HEK293 (cell line): ENCODE results near the gene ZNF521.

ENCODE experiments used
- CTCF ChIA-PET: fragments of 350-600 bp; formaldehyde crosslinking; extraction: SDS; loops from one replicate; lab custom pipeline; 2021; ENCODE audit warnings: antibody characterized with exemption; lab: Yijun Ruan, JAX
- POLR2A ChIA-PET: fragments of 300-600 bp; formaldehyde crosslinking; extraction: SDS; loops from one replicate; lab custom pipeline; 2020; ENCODE audit warnings: antibody characterized with exemption, inconsistent platforms; lab: Yijun Ruan, JAX
- H3K27ac ChIP-seq: fragments of 200-500 bp; sonication (Bioruptor generic); 2 replicates; pipeline ENCODE4 v1.5.1; 2014; ENCODE audit warnings: low read depth, low read length, control low read depth, inconsistent platforms; ENCODE audit errors: extremely low read depth
- H3K36me3 ChIP-seq, 2 experiments: fragments of 200-500 bp in 1 of 2; sonication (Bioruptor generic) in 1 of 2; 1 replicate in 1 of 2; 2 replicates in 1 of 2; pipeline ENCODE4 v1.5.1; 2014 to 2017; ENCODE audit warnings: inconsistent platforms in 2 of 2, low read length in 2 of 2; ENCODE audit not compliant: control insufficient read depth in 2 of 2, insufficient read depth in 1 of 2
- H3K4me1 ChIP-seq: fragments of 200-500 bp; sonication (Bioruptor generic); 2 replicates; pipeline ENCODE4 v1.5.1; 2014; ENCODE audit warnings: mild to moderate bottlenecking, low read length, inconsistent platforms; ENCODE audit not compliant: control insufficient read depth, insufficient read depth
- H3K4me3 ChIP-seq: 2 replicates; pipeline ENCODE4 v1.5.1; 2011; ENCODE audit warnings: low read depth, mild to moderate bottlenecking, control low read depth, low read length, moderate library complexity
- H3K9me3 ChIP-seq: fragments of 200-500 bp; sonication (Bioruptor generic); 2 replicates; pipeline ENCODE4 v1.5.1; 2014; ENCODE audit warnings: low read depth, low read length, inconsistent platforms; ENCODE audit not compliant: control insufficient read depth, insufficient read depth
- CTCF ChIP-seq: fragments of 450-650 bp; formaldehyde crosslinking; IDR thresholded peaks from 2 replicates; pipeline ENCODE4 v1.5.1; 2016; ENCODE audit warnings: missing biosample characterization, missing genetic modification characterization
- EGR2 ChIP-seq: fragments of 450-650 bp; formaldehyde crosslinking; IDR thresholded peaks from 2 replicates; pipeline ENCODE4 v1.5.1; 2016; ENCODE audit warnings: low read depth, missing biosample characterization, missing genetic modification characterization
- INSM2 ChIP-seq: fragments of 450-650 bp; formaldehyde crosslinking; IDR thresholded peaks from 2 replicates; pipeline ENCODE4 v1.5.1; 2016; ENCODE audit warnings: missing biosample characterization, missing genetic modification characterization
- KLF16 ChIP-seq: fragments of 450-650 bp; formaldehyde crosslinking; IDR thresholded peaks from 2 replicates; pipeline ENCODE4 v1.5.1; 2017; ENCODE audit warnings: missing biosample characterization, missing genetic modification characterization
- KLF8 ChIP-seq: fragments of 450-650 bp; formaldehyde crosslinking; IDR thresholded peaks from 2 replicates; pipeline ENCODE4 v1.5.1; 2016; ENCODE audit warnings: missing biosample characterization, missing genetic modification characterization
- OVOL3 ChIP-seq: fragments of 450-650 bp; formaldehyde crosslinking; IDR thresholded peaks from 2 replicates; pipeline ENCODE4 v1.5.1; 2016; ENCODE audit warnings: missing biosample characterization, missing genetic modification characterization
- SP7 ChIP-seq: fragments of 450-650 bp; formaldehyde crosslinking; IDR thresholded peaks from 2 replicates; pipeline ENCODE4 v1.5.1; 2016; ENCODE audit warnings: missing biosample characterization, missing genetic modification characterization
- ZBTB21 ChIP-seq: fragments of 450-650 bp; formaldehyde crosslinking; IDR thresholded peaks from 2 replicates; pipeline ENCODE4 v1.5.1; 2017; ENCODE audit warnings: missing biosample characterization, missing genetic modification characterization
- ZBTB7A ChIP-seq: fragments of 450-650 bp; formaldehyde crosslinking; IDR thresholded peaks from 2 replicates; pipeline ENCODE4 v1.5.1; 2016; ENCODE audit warnings: low read depth, missing biosample characterization, missing genetic modification characterization
- ZFP37 ChIP-seq: fragments of 450-650 bp; formaldehyde crosslinking; IDR thresholded peaks from 2 replicates; pipeline ENCODE4 v1.5.1; 2016; ENCODE audit warnings: missing biosample characterization, missing genetic modification characterization
- ZFP41 ChIP-seq: fragments of 450-650 bp; formaldehyde crosslinking; IDR thresholded peaks from 2 replicates; pipeline ENCODE4 v1.5.1; 2016; ENCODE audit warnings: missing biosample characterization, missing genetic modification characterization, borderline replicate concordance
- ZNF23 ChIP-seq: fragments of 450-650 bp; formaldehyde crosslinking; IDR thresholded peaks from 2 replicates; pipeline ENCODE4 v1.5.1; 2016; ENCODE audit warnings: missing biosample characterization, missing genetic modification characterization, borderline replicate concordance
- ZNF24 ChIP-seq: fragments of 450-650 bp; formaldehyde crosslinking; IDR thresholded peaks from 2 replicates; pipeline ENCODE4 v1.5.1; 2016; ENCODE audit warnings: missing biosample characterization, missing genetic modification characterization
- ZNF280D ChIP-seq: fragments of 450-650 bp; formaldehyde crosslinking; IDR thresholded peaks from 2 replicates; pipeline ENCODE4 v1.5.1; 2016; ENCODE audit warnings: missing biosample characterization, missing genetic modification characterization
- ZNF473 ChIP-seq: fragments of 450-650 bp; formaldehyde crosslinking; IDR thresholded peaks from 2 replicates; pipeline ENCODE4 v1.5.1; 2017; ENCODE audit warnings: missing biosample characterization, missing genetic modification characterization
- ZNF510 ChIP-seq: fragments of 450-650 bp; formaldehyde crosslinking; IDR thresholded peaks from 2 replicates; pipeline ENCODE4 v1.5.1; 2018; ENCODE audit warnings: mild to moderate bottlenecking, missing genetic modification characterization, missing biosample characterization; ENCODE audit not compliant: insufficient replicate concordance
- ZNF549 ChIP-seq: fragments of 450-650 bp; IDR thresholded peaks from 2 replicates; pipeline ENCODE4 v1.5.1; 2018; ENCODE audit warnings: missing biosample characterization, missing genetic modification characterization, mild to moderate bottlenecking, inconsistent platforms, moderate library complexity
- ZNF558 ChIP-seq: fragments of 450-650 bp; formaldehyde crosslinking; IDR thresholded peaks from 2 replicates; pipeline ENCODE4 v1.5.1; 2016; ENCODE audit warnings: missing biosample characterization, missing genetic modification characterization
- ZNF621 ChIP-seq: fragments of 450-650 bp; formaldehyde crosslinking; IDR thresholded peaks from 2 replicates; pipeline ENCODE4 v1.5.1; 2017; ENCODE audit warnings: missing biosample characterization, missing genetic modification characterization
- ZNF645 ChIP-seq: fragments of 450-650 bp; formaldehyde crosslinking; IDR thresholded peaks from 2 replicates; pipeline ENCODE4; 2016; ENCODE audit warnings: missing biosample characterization, missing genetic modification characterization
- ZNF660 ChIP-seq: fragments of 450-650 bp; IDR thresholded peaks from 2 replicates; pipeline ENCODE4 v1.5.1; 2018; ENCODE audit warnings: missing biosample characterization, mild to moderate bottlenecking, missing genetic modification characterization
- ZNF777 ChIP-seq: fragments of 450-650 bp; formaldehyde crosslinking; IDR thresholded peaks from 2 replicates; pipeline ENCODE4 v1.5.1; 2017; ENCODE audit warnings: missing biosample characterization, missing genetic modification characterization, borderline replicate concordance
- ZNF837 ChIP-seq: fragments of 450-650 bp; formaldehyde crosslinking; IDR thresholded peaks from 2 replicates; pipeline ENCODE4 v1.5.1; 2016; ENCODE audit warnings: missing biosample characterization, missing genetic modification characterization
- ZSCAN16 ChIP-seq: fragments of 450-650 bp; formaldehyde crosslinking; IDR thresholded peaks from 2 replicates; pipeline ENCODE4 v1.5.1; 2016; ENCODE audit warnings: missing biosample characterization, missing genetic modification characterization
- ZSCAN18 ChIP-seq: fragments of 450-650 bp; formaldehyde crosslinking; IDR thresholded peaks from 2 replicates; pipeline ENCODE4 v1.5.1; 2016; ENCODE audit warnings: missing biosample characterization, missing genetic modification characterization

ZNF521 gene

GRCh38 chr18:25251068-25251467 lies 100.9 kb downstream of the ZNF521 start:
- no peaks in the 10 kb centered on the region for H3K4me1 ChIP-seq
- H3K27ac ChIP-seq, result no peak overlapping the region
- H3K4me3 ChIP-seq, result no peak overlapping the region

GRCh38 chr18:25250474-25250851 lies 101.5 kb downstream of the ZNF521 start:
- ChIA-PET CTCF (no interaction called here), POLR2A (no interaction called here)
- no peak overlapping the region for H3K4me3 ChIP-seq
- no peaks in the 10 kb centered on the region for H3K36me3 ChIP-seq
- H3K9me3 ChIP-seq, result no peaks in the 10 kb centered on the region
- no peaks in the 10 kb centered on the region for H3K4me1 ChIP-seq
- no peak overlapping the region for H3K27ac ChIP-seq
- TF ChIP-seq ZBTB21 (tag by site-specific recombination) (no peak), SP7 (tag by site-specific recombination) (no peak), INSM2 (no peak), ZBTB7A (no peak), CTCF (tag by site-specific recombination) (no peak), ZSCAN16 (tag by site-specific recombination) (no peak), ZNF621 (tag by site-specific recombination) (no peak), KLF16 (no peak), ZNF660 (tag by site-specific recombination) (no peak), ZFP37 (tag by site-specific recombination) (no peak), ZNF645 (no peak)

More at GRCh38 chr18:25251068-25251467, 100.9 kb downstream of the ZNF521 start:
- CTCF ChIA-PET, result interaction anchor here (1.0 kb wide), 1 partner anchor 12 kb away, joined by 3 read pairs; no protein-coding TSS in a partner anchor
- TF ChIP-seq ZNF24 (tag by site-specific recombination) (no peak), ZNF558 (tag by site-specific recombination) (no peak), ZNF837 (tag by site-specific recombination) (no peak), ZNF23 (tag by site-specific recombination) (no peak), INSM2 (no peak), ZNF777 (tag by site-specific recombination) (no peak), EGR2 (no peak), KLF8 (tag by site-specific recombination) (no peak), ZNF549 (tag by site-specific recombination) (no peak), ZNF280D (tag by site-specific recombination) (no peak), OVOL3 (tag by site-specific recombination) (no peak), ZFP41 (tag by site-specific recombination) (no peak), ZNF473 (no peak), ZSCAN18 (tag by site-specific recombination) (no peak), ZNF510 (tag by site-specific recombination) (no peak)
- Histone ChIP-seq H3K36me3 (no peaks in the 10 kb centered on the region), H3K9me3 (no peaks in the 10 kb centered on the region)
- POLR2A ChIA-PET, result no interaction called here
